Fibroblast of mammary gland (primary cell): Measurements from ENCODE around the gene LRRFIP1.

Experiments used
- DNase-seq: peaks from one replicate; pipeline ENCODE4 v3.0.0-alpha.2; 2010; ENCODE audit warnings: low read depth
- H3K4me3 ChIP-seq: 2 replicates; pipeline ENCODE4 v1.5.1; 2011; ENCODE audit warnings: low read depth, mild to moderate bottlenecking, low read length, moderate library complexity; ENCODE audit not compliant: control insufficient read depth
- TF ChIP-seq, protein P1 (sequence below): conservative IDR thresholded peaks from 2 replicates; pipeline ENCODE4 v1.5.1; 2011; ENCODE audit warnings: low read depth, low read length, inconsistent platforms; ENCODE audit not compliant: control insufficient read depth, insufficient read depth

The LRRFIP1 gene

DNA sequence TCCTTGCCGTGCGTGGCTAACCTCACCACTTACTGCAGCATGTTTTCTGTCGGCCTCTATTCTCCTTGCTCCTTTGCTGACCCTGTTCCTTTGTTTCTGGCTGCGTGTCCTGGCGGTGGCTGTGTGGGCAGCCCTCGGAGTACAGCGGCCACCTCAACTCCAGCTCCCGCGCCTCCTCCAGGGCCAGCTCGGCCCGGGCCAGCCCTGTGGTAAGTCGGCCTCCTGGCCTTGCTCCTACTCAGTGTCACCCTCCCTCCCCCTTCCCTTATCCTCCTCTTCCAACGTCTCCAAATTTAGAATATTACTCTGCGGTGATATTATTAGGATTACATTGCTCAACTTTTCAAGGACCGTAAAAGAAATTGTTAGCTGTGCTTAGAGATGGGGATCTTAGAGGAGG, 111.7 kb downstream of the LRRFIP1 start:
- TF ChIP-seq, protein P1, sequence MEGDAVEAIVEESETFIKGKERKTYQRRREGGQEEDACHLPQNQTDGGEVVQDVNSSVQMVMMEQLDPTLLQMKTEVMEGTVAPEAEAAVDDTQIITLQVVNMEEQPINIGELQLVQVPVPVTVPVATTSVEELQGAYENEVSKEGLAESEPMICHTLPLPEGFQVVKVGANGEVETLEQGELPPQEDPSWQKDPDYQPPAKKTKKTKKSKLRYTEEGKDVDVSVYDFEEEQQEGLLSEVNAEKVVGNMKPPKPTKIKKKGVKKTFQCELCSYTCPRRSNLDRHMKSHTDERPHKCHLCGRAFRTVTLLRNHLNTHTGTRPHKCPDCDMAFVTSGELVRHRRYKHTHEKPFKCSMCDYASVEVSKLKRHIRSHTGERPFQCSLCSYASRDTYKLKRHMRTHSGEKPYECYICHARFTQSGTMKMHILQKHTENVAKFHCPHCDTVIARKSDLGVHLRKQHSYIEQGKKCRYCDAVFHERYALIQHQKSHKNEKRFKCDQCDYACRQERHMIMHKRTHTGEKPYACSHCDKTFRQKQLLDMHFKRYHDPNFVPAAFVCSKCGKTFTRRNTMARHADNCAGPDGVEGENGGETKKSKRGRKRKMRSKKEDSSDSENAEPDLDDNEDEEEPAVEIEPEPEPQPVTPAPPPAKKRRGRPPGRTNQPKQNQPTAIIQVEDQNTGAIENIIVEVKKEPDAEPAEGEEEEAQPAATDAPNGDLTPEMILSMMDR: no peak

DNA sequence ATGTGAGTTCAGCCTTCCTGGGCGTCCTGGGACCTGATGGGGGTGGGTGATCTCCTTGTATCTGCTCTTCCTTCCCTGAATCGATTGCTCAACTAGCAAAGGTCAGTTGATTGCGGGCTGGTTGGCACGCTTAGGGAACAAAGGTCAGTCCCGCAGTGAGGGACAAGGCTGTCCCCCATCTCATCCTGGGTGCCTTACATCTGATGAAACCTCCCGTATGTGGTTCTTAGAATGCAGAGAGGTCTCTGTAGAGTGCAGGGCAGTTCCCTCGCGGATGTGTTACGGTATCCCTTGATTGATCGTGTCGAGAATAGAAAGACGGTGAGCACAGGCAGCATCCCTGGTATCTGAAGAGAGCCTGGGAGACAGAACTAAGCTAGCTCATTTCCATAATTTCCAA, 114.8 kb downstream of the LRRFIP1 start:
- no peak for DNase-seq
- TF ChIP-seq, protein P1: no peak
- H3K4me3 ChIP-seq: no peak overlapping the region

More for the DNA sequence above, 111.7 kb downstream of the LRRFIP1 start:
- no peak for DNase-seq
- no peak overlapping the region for H3K4me3 ChIP-seq

DNA sequence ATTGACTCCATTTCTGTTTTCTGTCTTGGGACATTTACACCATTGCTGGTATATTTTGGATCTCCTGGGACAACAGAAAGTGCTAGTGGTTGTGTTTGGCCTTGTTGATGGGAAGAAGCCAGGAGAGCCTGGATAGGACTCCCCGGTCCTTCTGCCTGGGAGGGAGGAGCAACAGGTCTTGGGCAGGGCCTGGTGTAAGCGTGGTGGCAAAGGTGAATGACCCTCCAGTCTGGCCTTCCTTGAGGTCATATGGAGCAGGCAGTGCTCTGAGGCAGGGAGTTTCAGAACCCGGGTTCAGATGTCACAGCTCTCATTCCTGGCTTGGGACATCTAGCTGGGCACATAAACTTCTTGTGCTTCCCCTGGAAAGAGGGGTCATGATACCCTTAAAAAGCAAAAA, 115.2 kb downstream of the LRRFIP1 start:
- TF ChIP-seq, protein P1: no peak
- H3K4me3 ChIP-seq: no peak overlapping the region
- DNase-seq: no peak

DNA sequence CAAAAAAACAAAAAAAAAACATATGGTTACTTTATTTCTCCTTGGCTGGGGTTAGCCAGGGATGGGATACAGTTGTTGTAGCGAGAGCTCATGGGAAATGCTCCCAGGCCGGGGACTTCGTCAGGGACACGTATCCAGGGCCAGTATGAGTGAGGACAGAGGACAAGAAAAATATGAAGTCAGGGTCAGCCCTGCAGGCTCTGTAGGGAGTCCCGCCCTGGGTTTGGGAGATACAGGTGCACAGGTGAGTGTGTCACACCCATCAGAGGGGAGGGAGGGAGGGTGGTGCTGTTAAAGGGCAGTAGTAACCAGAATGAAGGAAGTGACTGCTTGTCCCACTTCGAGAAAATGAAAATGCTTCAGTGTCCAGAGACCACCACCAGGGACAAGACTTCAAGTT, 115.6 kb downstream of the LRRFIP1 start:
- TF ChIP-seq, protein P1: no peak
- DNase-seq: no peak
- H3K4me3 ChIP-seq: no peak overlapping the region

DNA sequence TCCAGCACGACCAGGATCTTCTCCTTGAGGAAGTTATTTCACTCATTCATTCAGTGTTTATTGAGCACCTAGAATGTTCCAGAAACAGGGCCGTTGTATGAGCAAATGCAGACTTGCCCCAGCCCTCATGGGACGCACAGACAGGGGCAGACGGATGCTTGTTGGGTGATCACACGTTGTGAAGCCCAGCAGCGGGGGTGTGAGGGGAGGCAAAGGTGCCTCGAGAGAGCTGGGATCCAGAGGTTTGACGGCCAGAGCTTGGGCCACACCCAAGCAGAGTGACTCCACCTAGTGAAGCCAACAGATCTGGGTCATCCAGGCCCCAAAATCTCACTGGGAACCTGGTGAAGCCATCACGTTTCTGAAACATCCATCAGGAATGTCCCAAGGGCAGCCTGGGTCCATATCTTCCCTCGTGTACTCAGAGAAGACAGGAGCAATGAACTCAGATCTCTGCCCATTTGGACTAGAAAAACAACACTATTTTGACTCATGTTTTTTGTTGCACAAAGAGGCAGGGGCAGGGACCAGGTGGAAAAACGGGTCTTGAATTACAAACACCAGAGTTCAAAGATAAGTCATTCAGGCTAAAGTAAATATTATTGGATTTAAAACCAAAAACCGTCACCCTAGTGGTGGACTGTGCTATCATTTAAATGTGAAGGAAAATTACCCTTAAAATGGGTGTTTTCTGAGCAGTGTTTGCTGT, 116.3 kb downstream of the LRRFIP1 start:
- H3K4me3 ChIP-seq: no peak overlapping the region
- peak; percentile 68 for DNase-seq
- TF ChIP-seq, protein P1: peak; percentile 27

DNA sequence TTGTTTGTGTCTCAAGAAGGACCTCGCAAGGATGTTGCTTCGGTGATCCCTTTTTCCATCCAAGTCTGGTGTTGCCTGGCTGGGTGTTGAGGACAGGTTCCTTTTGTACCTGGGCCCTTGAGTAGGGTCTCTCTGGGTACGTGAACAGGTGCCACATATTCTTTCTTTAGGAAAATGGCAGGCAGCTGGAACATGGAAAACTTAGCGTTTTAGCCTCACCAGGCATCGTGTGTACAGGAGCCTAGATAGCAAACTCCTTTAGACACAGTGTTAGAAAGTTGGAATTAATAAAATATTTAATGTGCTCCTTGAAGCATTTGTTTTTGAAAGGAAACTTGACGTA, 116.9 kb downstream of the LRRFIP1 start:
- no peak for DNase-seq
- H3K4me3 ChIP-seq: no peak overlapping the region
- TF ChIP-seq, protein P1: no peak
